Thyroid gland (tissue), 4 donors: ENCODE results near the gene ENOX2. TPM values are rescaled to one million over a fixed set of nuclear protein-coding genes. Genes with fewer than 3 reads are reported as not detected.

Experiments used
- DNase-seq, 2 donors: peaks; one replicate each; pipeline ENCODE4 v3.0.0-alpha.2; 2019
- H3K27ac ChIP-seq, 3 donors: fragments of 200-600 bp; sonication (generic); 1 replicate in 2 of 3; 2 replicates in 1 of 3; pipeline ENCODE4 v1.5.1; 2016 to 2019; ENCODE audit warnings: mild to moderate bottlenecking in 1 of 3, moderate library complexity in 1 of 3
- H3K27me3 ChIP-seq: fragments of 200-600 bp; sonication (generic); one replicate; pipeline ENCODE4 v1.5.1; 2019
- H3K36me3 ChIP-seq, 2 donors: fragments of 200-600 bp; sonication (generic); one replicate each; pipeline ENCODE4 v1.5.1; 2016 to 2019
- H3K4me1 ChIP-seq, 2 donors: fragments of 200-600 bp; sonication (generic); one replicate each; pipeline ENCODE4 v1.5.1; 2017 to 2019
- H3K4me3 ChIP-seq, 3 donors: fragments of 200-600 bp; sonication (generic); replicated peaks in 1 of 3; 1 replicate in 2 of 3; 2 replicates in 1 of 3; pipeline ENCODE4 v1.5.1; 2016; ENCODE audit warnings: mild to moderate bottlenecking in 1 of 3
- H3K9me3 ChIP-seq: fragments of 200-600 bp; sonication (generic); one replicate; pipeline ENCODE4 v1.5.1; 2017
- POLR2A ChIP-seq, 2 donors: fragments of 450-650 bp; IDR thresholded peaks; one replicate each; pipeline ENCODE4 v1.6.1; 2017; ENCODE audit warnings: antibody characterized with exemption in 2 of 2, mild to moderate bottlenecking in 2 of 2, moderate library complexity in 1 of 2
- WGBS, 2 donors: methylation state at CpG; one replicate each; pipeline ENCODE4 v1.1.5; 2017; 5-methylcytosine and 5-hydroxymethylcytosine counted together
- intact Hi-C: fragments of 100-400 bp; cut with DNase I; formaldehyde crosslinking; loops from one replicate; pipeline ENCODE4 v1.15.1; 2023
- total RNA-seq, 4 donors: library from RNA; depleted of rRNA; stranded (reverse); fragments of >200 nt; gene quantifications; one replicate each; pipeline ENCODE4 v1.2.3, GENCODE V29; 2016
- TF ChIP-seq, protein P1 (sequence below), 6 experiments: fragments of 200-600 bp in 3 of 6; fragments of 450-650 bp in 3 of 6; sonication (generic) in 3 of 6; IDR thresholded peaks; one replicate each; pipeline ENCODE4 v1.5.1; 2016 to 2019; ENCODE audit warnings: antibody characterized with exemption in 6 of 6, mild to moderate bottlenecking in 2 of 6, inconsistent platforms in 1 of 6, moderate library complexity in 1 of 6

ENOX2 gene
- total RNA-seq, 4 donors from 2014 or later, result 11.8 to 25.2 (median 20.1) TPM

DNA sequence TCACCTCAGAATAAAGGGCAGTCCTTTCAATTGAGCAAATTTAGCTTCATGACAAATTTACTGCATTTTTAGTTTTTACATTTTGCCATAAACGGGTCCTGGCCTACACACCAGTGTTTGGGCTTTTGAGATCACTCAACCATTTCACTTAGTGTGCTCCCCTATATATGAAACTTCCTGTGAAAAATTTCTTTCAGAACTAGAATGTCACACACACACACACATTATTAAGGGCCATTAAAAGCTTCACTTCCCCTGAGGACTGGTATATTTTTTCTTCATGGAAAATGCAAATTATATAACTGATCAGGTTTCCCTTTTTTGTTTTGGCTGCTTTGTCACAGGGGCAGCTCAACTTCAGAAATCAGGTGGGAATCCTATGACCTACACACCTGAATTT, 206.5 kb downstream of the ENOX2 start:
- no peak for DNase-seq
- 75 to 79% methylated on average over 1 of the region's 1 CpG for WGBS, 2 donors
- TF ChIP-seq, protein P1, sequence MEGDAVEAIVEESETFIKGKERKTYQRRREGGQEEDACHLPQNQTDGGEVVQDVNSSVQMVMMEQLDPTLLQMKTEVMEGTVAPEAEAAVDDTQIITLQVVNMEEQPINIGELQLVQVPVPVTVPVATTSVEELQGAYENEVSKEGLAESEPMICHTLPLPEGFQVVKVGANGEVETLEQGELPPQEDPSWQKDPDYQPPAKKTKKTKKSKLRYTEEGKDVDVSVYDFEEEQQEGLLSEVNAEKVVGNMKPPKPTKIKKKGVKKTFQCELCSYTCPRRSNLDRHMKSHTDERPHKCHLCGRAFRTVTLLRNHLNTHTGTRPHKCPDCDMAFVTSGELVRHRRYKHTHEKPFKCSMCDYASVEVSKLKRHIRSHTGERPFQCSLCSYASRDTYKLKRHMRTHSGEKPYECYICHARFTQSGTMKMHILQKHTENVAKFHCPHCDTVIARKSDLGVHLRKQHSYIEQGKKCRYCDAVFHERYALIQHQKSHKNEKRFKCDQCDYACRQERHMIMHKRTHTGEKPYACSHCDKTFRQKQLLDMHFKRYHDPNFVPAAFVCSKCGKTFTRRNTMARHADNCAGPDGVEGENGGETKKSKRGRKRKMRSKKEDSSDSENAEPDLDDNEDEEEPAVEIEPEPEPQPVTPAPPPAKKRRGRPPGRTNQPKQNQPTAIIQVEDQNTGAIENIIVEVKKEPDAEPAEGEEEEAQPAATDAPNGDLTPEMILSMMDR (IDR thresholded peaks at IDR 0.05), result no peak
- TF ChIP-seq POLR2A (IDR thresholded peaks at IDR 0.05), result no peak

GRCh38 chrX:130695931-130696330, 207.1 kb downstream of the ENOX2 start:
- DNase-seq, result no peak
- Histone ChIP-seq H3K27me3 (no peaks in the 10 kb centered on the region), H3K4me3 (no peak overlapping the region), H3K27ac (no peak overlapping the region), H3K36me3 (no peaks in the 10 kb centered on the region), H3K4me1 (no peaks in the 10 kb centered on the region), H3K9me3 (no peaks in the 10 kb centered on the region)
- intact Hi-C loops, result no loop called here
- no peak for TF ChIP-seq POLR2A (IDR thresholded peaks at IDR 0.05)
- TF ChIP-seq, protein P1 (IDR thresholded peaks at IDR 0.05), result no peak
- WGBS, 2 donors, result 92 to 94% methylated on average over 1 of the region's 1 CpG

More for the DNA sequence above, 206.5 kb downstream of the ENOX2 start:
- Histone ChIP-seq H3K9me3 (no peaks in the 10 kb centered on the region), H3K36me3 (no peaks in the 10 kb centered on the region), H3K27me3 (no peaks in the 10 kb centered on the region), H3K4me1 (no peaks in the 10 kb centered on the region), H3K4me3 (no peak overlapping the region), H3K27ac (no peak overlapping the region)
- intact Hi-C loops, result no loop called here

DNA sequence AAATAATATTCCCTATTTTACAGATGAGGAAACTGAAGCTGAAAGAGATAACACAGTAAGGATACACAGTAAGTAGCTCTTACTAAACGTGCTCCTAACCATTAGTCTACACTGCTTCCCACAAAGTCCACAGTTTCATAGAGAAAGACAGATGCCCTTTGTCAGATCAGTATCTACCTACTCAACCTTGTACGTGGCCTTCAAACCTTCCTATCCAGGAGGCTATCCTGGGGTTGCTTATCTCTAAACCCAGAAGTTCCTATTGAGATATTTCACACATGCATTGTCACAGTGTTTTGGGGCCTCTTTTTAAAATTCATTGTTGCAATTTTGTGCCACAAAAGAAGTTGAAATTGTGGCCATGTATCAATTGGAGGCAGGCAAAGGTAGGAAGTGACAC, 208.0 kb downstream of the ENOX2 start:
- 80 to 92% methylated on average over 2 of the region's 2 CpGs for WGBS, 2 donors
- no peaks in the 10 kb centered on the region for H3K4me1 ChIP-seq
- TF ChIP-seq POLR2A (IDR thresholded peaks at IDR 0.05), result no peak
- TF ChIP-seq, protein P1 (IDR thresholded peaks at IDR 0.05), result no peak
- DNase-seq, result no peak
- H3K9me3 ChIP-seq, result no peaks in the 10 kb centered on the region
- no peaks in the 10 kb centered on the region for H3K36me3 ChIP-seq
- no peaks in the 10 kb centered on the region for H3K27me3 ChIP-seq
- no peak overlapping the region for H3K4me3 ChIP-seq
- H3K27ac ChIP-seq, result no peak overlapping the region
- intact Hi-C loops, result no loop called here

GRCh38 chrX:130691576-130691975, 211.4 kb downstream of the ENOX2 start:
- intact Hi-C loops, result no loop called here
- Histone ChIP-seq H3K9me3 (no peaks in the 10 kb centered on the region), H3K27me3 (no peaks in the 10 kb centered on the region), H3K27ac (no peak overlapping the region), H3K4me3 (no peak overlapping the region), H3K36me3 (no peaks in the 10 kb centered on the region), H3K4me1 (no peaks in the 10 kb centered on the region)
- DNase-seq, result no peak
- WGBS, 2 donors, result 79 to 93% methylated on average over 3 of the region's 3 CpGs
- no peak for TF ChIP-seq POLR2A (IDR thresholded peaks at IDR 0.05)
- TF ChIP-seq, protein P1 (IDR thresholded peaks at IDR 0.05), result no peak

DNA sequence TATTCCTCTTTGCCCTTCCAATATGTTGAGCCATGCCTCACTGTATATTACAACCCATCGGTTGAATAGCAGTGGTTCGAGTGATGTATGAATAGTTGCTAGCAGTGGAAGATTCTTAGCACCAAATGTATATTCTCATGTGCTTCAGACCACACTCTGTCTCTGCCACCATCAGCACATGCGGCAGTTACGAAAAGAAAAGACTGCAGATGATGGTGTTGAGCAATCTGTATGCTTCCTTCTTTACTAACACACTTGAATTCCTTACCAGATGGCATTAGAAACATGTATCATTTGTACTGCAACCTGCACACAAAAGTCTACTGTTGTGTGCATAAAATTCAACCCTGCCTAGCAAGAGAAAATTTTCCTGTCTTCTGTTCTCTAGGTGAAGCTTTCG, 214.6 kb downstream of the ENOX2 start:
- 94 to 98% methylated on average over 5 of the region's 5 CpGs for WGBS, 2 donors
- H3K27ac ChIP-seq, result no peak overlapping the region
- no peaks in the 10 kb centered on the region for H3K4me1 ChIP-seq
- no peaks in the 10 kb centered on the region for H3K27me3 ChIP-seq
- no peak for DNase-seq
- no peak for TF ChIP-seq POLR2A (IDR thresholded peaks at IDR 0.05)
- TF ChIP-seq, protein P1 (IDR thresholded peaks at IDR 0.05), result no peak
- no peak overlapping the region for H3K4me3 ChIP-seq
- no peaks in the 10 kb centered on the region for H3K36me3 ChIP-seq
- intact Hi-C loops, result no loop called here
- no peaks in the 10 kb centered on the region for H3K9me3 ChIP-seq
